HG02610 (cell line): ENCODE data around the gene SPEM3.

Source experiments
- ATAC-seq: cut with Tn5 transposase; IDR thresholded peaks from one replicate; pipeline ENCODE4 v1.9.1; 2021; ENCODE audit warnings: mild to moderate bottlenecking, moderate library complexity; ENCODE audit not compliant: unreplicated experiment

Gene SPEM3

GRCh38 chr17:7428557-7428956 is at the start of gene SPEM3:
TSS of gene SPEM3 (plus strand) at chr17:7428857. CDS start at chr17:7428903, 46 bp downstream.
- ATAC-seq, result no peak

- no peak for ATAC-seq
Measured at GRCh38 chr17:7379134-7379533, 49.5 kb upstream of the SPEM3 start.

- no peak for ATAC-seq
Measured at GRCh38 chr17:7380321-7380720, 48.3 kb upstream of the SPEM3 start.

GRCh38 chr17:7380855-7381683 is 47.6 kb upstream of the SPEM3 start, which contains the start of gene TNK1:
TSS of gene TNK1 (plus strand) at chr17:7381089. CDS start at chr17:7382927, 1,838 bp downstream.
- ATAC-seq, result no peak

GRCh38 chr17:7382901-7383300 is 45.8 kb upstream of the SPEM3 start:
- no peak for ATAC-seq

- no peak for ATAC-seq
Measured at GRCh38 chr17:7383371-7383741, 45.3 kb upstream of the SPEM3 start.

- peak; percentile 72 for ATAC-seq
Measured at GRCh38 chr17:7383742-7384488, 44.7 kb upstream of the SPEM3 start.

GRCh38 chr17:7384489-7385081 is 44.1 kb upstream of the SPEM3 start:
- no peak for ATAC-seq

- no peak for ATAC-seq
Measured at GRCh38 chr17:7388856-7389255, 39.8 kb upstream of the SPEM3 start.

GRCh38 chr17:7389924-7390910 is 38.4 kb upstream of the SPEM3 start:
- no peak for ATAC-seq

GRCh38 chr17:7391307-7391706 is 37.4 kb upstream of the SPEM3 start:
- ATAC-seq, result no peak

- no peak for ATAC-seq
Measured at GRCh38 chr17:7392696-7393612, 35.7 kb upstream of the SPEM3 start.

GRCh38 chr17:7393613-7394451 is 34.8 kb upstream of the SPEM3 start:
- peak; percentile 38 for ATAC-seq

- peak; percentile 72 for ATAC-seq
Measured at GRCh38 chr17:7394452-7395191, 34.0 kb upstream of the SPEM3 start, which contains the start of gene PLSCR3. TSS of gene PLSCR3 (minus strand) at chr17:7394525. CDS start at chr17:7394110, 415 bp downstream.

GRCh38 chr17:7396147-7396546 is 32.5 kb upstream of the SPEM3 start:
- ATAC-seq, result no peak

GRCh38 chr17:7398612-7399011 is 30.0 kb upstream of the SPEM3 start:
- ATAC-seq, result no peak

- no peak for ATAC-seq
Measured at GRCh38 chr17:7403043-7403726, 25.5 kb upstream of the SPEM3 start.
